OCI-LY1 (cell line): Measurements from ENCODE around the gene ATP9B.

Experiments
- EZH2 ChIP-seq: fragments of 200-600 bp; sonication (generic), shearing (Covaris generic); IDR thresholded peaks from 2 replicates; pipeline ENCODE4 v1.8.0; 2017; ENCODE audit warnings: borderline replicate concordance, mixed run types, mild to moderate bottlenecking, antibody characterized with exemption, low read length, moderate library complexity, mixed read lengths
- TF ChIP-seq, protein P1 (sequence below): fragments of 200-600 bp; sonication (generic), shearing (Covaris generic); IDR thresholded peaks from 2 replicates; pipeline ENCODE4 v1.5.1; 2017; ENCODE audit warnings: mild to moderate bottlenecking, antibody characterized with exemption, low read length, moderate library complexity, mixed read lengths

GRCh38 chr18:79375441-79376154 is 306.4 kb downstream of the ATP9B start:
- TF ChIP-seq, protein P1, sequence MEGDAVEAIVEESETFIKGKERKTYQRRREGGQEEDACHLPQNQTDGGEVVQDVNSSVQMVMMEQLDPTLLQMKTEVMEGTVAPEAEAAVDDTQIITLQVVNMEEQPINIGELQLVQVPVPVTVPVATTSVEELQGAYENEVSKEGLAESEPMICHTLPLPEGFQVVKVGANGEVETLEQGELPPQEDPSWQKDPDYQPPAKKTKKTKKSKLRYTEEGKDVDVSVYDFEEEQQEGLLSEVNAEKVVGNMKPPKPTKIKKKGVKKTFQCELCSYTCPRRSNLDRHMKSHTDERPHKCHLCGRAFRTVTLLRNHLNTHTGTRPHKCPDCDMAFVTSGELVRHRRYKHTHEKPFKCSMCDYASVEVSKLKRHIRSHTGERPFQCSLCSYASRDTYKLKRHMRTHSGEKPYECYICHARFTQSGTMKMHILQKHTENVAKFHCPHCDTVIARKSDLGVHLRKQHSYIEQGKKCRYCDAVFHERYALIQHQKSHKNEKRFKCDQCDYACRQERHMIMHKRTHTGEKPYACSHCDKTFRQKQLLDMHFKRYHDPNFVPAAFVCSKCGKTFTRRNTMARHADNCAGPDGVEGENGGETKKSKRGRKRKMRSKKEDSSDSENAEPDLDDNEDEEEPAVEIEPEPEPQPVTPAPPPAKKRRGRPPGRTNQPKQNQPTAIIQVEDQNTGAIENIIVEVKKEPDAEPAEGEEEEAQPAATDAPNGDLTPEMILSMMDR, result no peak
- TF ChIP-seq EZH2, result no peak
